ENCODE measurements around the gene SLC6A16.

- TF ChIP-seq CTCF (IDR thresholded peaks at IDR 0.05) (no peak), POLR2AphosphoS5 (IDR thresholded peaks at IDR 0.05) (no peak)
Observed at GRCh38 chr19:49244256-49244655, 80.7 kb downstream of the SLC6A16 start.

Measured in breast epithelium (tissue), 3 donors.